HG02759 (cell line): Measurements from ENCODE around the gene TMOD4.

Source experiments
- ATAC-seq: cut with Tn5 transposase; IDR thresholded peaks from one replicate; pipeline ENCODE4 v1.9.1; 2021; ENCODE audit warnings: mild to moderate bottlenecking, moderate library complexity; ENCODE audit not compliant: unreplicated experiment

TMOD4 gene

DNA sequence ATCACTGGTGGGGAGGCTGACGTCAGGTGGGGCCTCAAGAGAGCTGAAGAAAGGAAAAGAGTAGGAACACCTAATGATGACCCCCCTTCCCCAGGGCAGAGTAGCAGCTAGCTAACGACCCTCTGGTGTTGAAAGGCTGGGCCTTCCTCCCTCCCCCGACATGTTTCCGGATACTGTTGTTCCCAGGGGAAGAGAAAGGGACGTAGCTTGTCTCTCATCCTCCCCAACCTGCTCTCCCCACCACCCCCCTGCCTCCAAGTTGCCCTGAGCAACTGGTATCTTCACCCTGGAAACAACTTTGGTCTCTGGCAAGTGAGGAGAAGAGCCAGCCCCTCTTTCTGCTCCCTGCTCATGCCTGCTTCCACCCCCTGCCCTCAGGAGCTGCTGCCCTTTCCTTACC is 31.8 kb downstream of the TMOD4 start:
- no peak for ATAC-seq

DNA sequence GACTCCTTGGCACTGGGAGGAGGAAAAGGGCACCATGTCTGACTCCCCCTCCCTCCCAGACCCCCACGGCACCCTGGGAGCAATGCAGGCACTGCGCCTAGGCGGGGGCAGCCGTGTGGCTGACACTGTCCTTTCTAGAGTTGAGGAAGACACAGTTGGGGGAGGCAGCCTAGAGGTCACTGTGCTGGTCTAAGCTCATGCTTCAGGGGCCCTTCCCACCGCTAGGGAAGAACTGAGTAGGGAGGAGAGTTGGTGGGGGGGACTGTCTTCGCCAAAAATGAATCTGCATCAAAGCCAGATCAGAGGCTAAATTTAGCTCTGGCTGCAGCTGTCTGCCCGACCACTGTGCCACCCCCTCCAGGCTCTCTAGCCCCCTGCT is 32.7 kb downstream of the TMOD4 start:
- no peak for ATAC-seq

DNA sequence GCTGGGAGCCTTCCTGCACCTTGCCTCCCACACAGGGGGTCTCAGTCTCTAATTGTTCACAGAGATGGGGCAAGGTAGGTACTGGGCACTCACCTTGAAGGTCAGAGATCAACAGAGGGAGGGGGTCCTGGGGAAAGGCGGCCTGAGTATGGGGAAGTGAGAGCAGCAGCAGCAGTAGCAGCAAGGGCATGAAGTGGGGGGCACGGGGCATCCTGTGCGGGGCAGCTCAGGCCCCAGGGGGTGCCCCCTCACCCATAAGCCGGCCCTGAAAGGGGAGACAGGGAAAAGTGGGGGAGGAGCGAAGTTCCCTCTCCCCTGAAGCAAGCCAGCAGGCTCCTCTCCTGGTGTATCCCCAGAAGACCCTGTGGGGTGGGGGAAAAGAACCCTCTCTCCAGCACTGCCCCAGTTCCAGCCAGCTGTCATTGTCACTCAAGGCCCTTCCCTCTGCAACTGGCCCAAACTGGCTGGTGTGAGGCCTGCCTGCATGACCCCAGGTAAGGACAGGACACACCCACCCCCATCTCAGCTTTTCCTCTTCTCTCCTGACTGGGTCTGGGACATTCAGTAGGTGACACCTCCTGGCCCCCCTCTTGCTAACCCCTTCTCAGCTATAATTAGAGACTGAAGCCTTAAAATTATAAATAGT is 33.2 kb downstream of the TMOD4 start:
- no peak for ATAC-seq

- ATAC-seq, result no peak
These were observed 38.0 kb downstream of the TMOD4 start for GRCh38 chr1:151137789-151138188.

GRCh38 chr1:151135433-151136385 is 40.1 kb downstream of the TMOD4 start:
- no peak for ATAC-seq

DNA sequence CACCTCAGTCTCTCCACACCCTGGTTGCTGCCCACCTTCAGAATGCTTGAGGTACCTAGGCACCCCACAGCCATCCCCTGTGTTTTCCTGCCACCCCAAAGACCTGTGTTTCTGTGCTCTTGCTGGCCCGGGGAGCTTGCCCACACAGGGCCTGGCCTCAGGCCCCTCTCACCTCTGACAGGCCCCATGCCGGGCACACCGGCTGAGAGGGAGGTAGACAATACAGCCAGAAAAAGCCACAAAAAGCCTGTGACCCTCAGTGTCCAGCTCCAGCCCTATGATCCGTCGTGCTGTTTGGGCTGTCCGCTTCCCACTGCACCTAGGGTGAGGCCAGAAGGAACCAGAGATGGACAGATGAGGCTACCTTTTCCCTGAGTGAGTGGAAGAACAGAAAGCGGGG is 40.8 kb downstream of the TMOD4 start:
- no peak for ATAC-seq

DNA sequence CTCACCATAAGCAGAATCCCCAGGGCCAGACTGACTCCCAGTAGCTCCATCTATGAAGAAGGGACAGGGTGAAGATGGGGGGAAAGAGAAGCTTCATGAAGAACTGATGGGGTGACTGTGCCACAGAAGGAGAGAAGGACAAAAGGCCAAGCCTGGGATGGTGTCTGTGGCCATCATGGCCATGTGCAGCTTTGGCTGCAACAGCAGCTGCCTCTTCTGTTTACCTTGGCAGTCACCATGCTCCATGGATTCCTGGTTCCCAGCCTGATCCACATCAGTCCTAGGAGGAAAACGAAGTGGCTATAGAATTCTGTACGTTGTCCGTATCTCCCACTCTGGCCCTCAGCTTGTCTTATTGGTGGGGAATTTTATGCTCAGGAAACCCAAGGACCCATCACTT is 41.4 kb downstream of the TMOD4 start:
- ATAC-seq, result no peak

GRCh38 chr1:151133018-151133806 is 42.6 kb downstream of the TMOD4 start:
- no peak for ATAC-seq

- ATAC-seq, result no peak
These were observed 43.3 kb downstream of the TMOD4 start for GRCh38 chr1:151132335-151133017.

- no peak for ATAC-seq
These were observed 44.0 kb downstream of the TMOD4 start for GRCh38 chr1:151131701-151132334.

DNA sequence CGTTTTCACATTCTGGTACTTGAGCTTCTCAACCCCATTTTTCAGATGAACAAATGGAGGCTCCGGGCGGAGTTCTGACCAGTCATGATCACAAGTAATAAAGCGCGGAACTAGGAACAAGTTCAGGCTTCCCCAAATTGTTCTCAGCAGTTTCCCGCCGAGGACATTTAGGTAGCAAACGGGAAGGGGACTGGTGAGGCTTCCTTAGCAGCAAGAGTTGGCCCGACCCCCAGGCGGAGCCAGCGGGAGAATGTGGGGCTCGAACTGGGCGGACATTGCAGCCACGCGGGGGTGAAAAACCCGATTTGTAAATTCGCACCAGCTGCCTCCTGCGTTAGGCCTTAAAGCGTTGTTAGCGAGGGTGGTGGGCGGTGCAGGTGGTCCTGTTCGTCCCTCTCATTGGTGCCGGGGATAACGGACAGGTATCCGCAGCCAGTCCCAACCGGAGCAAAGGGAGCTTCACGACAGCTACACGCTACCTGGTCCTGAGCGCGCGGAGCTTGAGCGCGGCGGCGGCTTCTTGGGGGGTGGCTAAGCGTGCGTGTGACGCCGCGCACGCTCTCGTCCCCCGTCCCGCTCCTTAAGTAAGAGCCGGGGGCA is 44.7 kb downstream of the TMOD4 start:
- ATAC-seq, result peak; percentile 93

DNA sequence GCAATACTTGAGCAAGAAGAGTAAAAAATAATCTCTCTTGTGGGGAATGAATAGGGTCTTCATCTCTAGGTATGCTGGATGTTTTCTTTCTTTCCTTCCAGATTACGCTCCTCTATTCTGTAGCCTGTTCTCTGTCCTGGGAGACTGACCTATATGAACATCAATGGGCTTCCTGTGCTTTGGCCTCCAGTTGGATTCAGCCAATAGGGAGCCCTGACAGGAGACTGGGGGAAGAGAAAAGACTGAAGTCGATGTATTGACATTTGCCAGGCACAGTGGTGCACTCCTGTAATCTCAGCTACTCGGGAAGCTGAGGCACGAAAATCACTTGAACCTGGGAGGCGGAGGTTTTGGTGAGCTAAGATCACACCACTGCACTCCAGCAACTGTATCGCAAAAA is 47.0 kb downstream of the TMOD4 start:
- ATAC-seq, result no peak

DNA sequence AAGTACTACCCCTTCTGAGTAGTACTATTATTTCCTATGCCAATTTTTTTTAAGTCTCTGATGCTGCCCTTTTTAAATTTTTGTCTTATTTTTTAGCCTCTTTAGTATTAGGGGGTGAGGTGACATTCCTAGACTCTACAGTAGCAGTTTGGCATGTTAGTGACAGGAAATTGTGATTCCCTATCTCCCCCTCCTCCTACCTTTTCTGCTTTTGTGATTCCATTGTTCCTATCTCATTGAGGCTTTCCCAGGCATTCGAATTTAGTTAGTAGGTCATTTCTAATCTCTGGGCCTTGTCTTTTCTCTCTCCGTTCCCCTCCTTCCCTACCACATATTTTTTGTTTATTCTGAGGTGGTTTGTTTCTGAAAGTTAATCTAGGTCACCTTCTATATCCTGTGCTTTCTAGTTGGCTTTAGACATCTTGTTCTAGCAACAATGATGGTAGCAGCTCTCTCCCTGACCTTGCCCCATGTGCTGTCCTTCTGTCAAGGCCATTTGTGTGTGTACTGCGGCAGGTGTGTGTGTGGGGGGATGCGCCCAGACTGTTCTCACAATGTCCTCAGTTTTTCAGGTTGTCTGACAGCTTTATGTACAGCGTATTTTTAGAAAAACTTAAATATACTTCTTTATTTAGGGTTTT is 50.9 kb downstream of the TMOD4 start:
- ATAC-seq, result no peak
